ENCODE measurements around the gene APCDD1. TPM values are rescaled to one million over a fixed set of nuclear protein-coding genes. Genes with fewer than 3 reads are reported as not detected.

APCDD1 gene
- total and polyA plus RNA-seq, 2 experiments from 2014 or later, result 0.31 to 1.0 TPM

DNA sequence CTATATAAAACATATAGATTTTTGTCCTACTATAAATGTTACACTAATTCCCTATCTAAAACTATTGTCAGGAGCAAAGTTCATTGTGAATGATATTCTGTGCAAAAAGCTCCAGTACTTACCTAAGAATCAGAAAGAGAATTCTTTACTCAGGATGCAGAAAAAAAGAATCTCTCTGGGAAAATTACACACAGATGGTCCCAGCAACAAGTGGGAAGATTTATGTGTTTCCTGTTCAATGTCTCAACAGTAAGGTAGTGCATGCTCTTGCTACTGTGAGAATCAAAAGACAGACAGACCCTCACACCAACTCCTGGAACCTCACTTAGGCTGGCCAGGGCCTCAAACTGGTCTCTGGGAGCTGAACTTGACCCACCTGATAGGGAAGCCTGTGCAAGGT lies 60.2 kb downstream of the APCDD1 start (continued):
- TF ChIP-seq CTCF (conservative IDR thresholded peaks at IDR 0.05; ENCODE audit: low read depth in 2 of 2) (no peak), NANOG (IDR thresholded peaks at IDR 0.05; ENCODE audit: borderline replicate concordance) (no peak)

DNA sequence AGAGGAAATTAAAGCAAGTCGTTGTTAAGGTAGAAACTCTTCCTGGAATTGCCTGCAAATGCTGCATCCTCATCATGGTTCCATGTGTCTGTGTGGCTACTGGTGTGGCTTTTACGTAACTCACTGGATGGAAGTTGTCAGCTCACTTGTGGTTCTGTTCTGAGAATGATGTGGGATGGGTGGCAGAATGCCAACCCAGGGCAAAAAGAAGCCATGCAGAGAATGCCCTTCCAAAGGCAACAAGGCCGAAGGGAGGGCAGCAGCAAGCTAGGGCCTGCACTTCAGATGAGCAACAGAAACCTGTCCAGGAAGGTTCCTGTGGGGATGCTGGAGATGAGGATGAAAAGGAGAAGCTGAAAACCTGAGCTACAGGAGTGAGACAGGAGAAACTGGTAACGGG lies 61.0 kb downstream of the APCDD1 start:
- H3F3A ChIP-seq (replicated peaks; ENCODE audit: low read depth), result no peaks in the 10 kb centered on the region
- H3K9me3 Mint-ChIP-seq, result no peaks in the 10 kb centered on the region
- no peak overlapping the region for H3K27ac ChIP-seq (ENCODE audit: low read depth)
- H3K4me3 ChIP-seq, result no peak overlapping the region
- no peak overlapping the region for H3K4me2 ChIP-seq
- no peaks in the 10 kb centered on the region for H3K4me1 ChIP-seq (ENCODE audit: insufficient read depth)
- no peak overlapping the region for H3K27ac Mint-ChIP-seq
- H4K20me1 ChIP-seq (replicated peaks; ENCODE audit: insufficient read depth), result no peaks in the 10 kb centered on the region
- no peaks in the 10 kb centered on the region for H3K4me1 Mint-ChIP-seq
- H3K36me3 ChIP-seq (ENCODE audit: insufficient read depth), result no peaks in the 10 kb centered on the region
- no peaks in the 10 kb centered on the region for H3K27me3 ChIP-seq (ENCODE audit: insufficient read depth)
- no peak overlapping the region for H2AFZ ChIP-seq
- H3K36me3 Mint-ChIP-seq (ENCODE audit: low read depth), result no peaks in the 10 kb centered on the region
- no peak overlapping the region for H3K4me3 Mint-ChIP-seq
- no peaks in the 10 kb centered on the region for H3K79me2 ChIP-seq (replicated peaks; ENCODE audit: insufficient read depth)
- DNase-seq (ENCODE audit: low spot score) (no peak), ATAC-seq (no peak)
- H3K9me2 ChIP-seq (ENCODE audit: insufficient read depth), result no peaks in the 10 kb centered on the region; the same call in 1 of the 2 replicates
- H3K27me3 Mint-ChIP-seq (ENCODE audit: insufficient read depth, low read depth, poor library complexity), result peaks cover 6% of the 10 kb centered on the region
- TF ChIP-seq POLR2AphosphoS5 (IDR thresholded peaks at IDR 0.05; ENCODE audit: low read depth) (no peak), EZH2 (IDR thresholded peaks at IDR 0.05; ENCODE audit: low read depth, unreplicated experiment) (no peak), CREB1 (CRISPR knock-in tag; IDR thresholded peaks at IDR 0.05; ENCODE audit: low read depth) (no peak), ZNF114 (CRISPR knock-in tag; IDR thresholded peaks at IDR 0.05) (no peak), EZH2phosphoT487 (IDR thresholded peaks at IDR 0.05; ENCODE audit: unreplicated experiment) (no peak), NANOG (IDR thresholded peaks at IDR 0.05; ENCODE audit: borderline replicate concordance) (no peak), ZNF462 (CRISPR knock-in tag; IDR thresholded peaks at IDR 0.05) (no peak), CTCF (conservative IDR thresholded peaks at IDR 0.05; ENCODE audit: low read depth in 2 of 2) (no peak), REST (IDR thresholded peaks at IDR 0.05; ENCODE audit: unreplicated experiment) (no peak), ZNF331 (CRISPR knock-in tag; IDR thresholded peaks at IDR 0.05; ENCODE audit: low read depth) (no peak), STAT1 (IDR thresholded peaks at IDR 0.05; ENCODE audit: unreplicated experiment) (no peak), JUNB (IDR thresholded peaks at IDR 0.05; ENCODE audit: unreplicated experiment) (no peak)

Measured in GM23338 (cell line).